GM12892 (cell line): ENCODE data around the gene SGCD.

Experiments
- POLR2A ChIP-seq: IDR thresholded peaks from 2 replicates; pipeline ENCODE4 v1.6.1; 2011; ENCODE audit warnings: low read depth, low read length, control low read depth
- POLR2AphosphoS5 ChIP-seq: IDR thresholded peaks from 2 replicates; pipeline ENCODE4 v1.6.1; 2011; ENCODE audit warnings: low read depth, low read length, control low read depth
- TAF1 ChIP-seq: IDR thresholded peaks from 2 replicates; pipeline ENCODE4 v1.6.1; 2011; ENCODE audit warnings: low read depth, mild to moderate bottlenecking, control low read depth, low read length, borderline replicate concordance

GRCh38 chr5:156438076-156438475 is 111.1 kb downstream of the SGCD start:
- TF ChIP-seq POLR2AphosphoS5 (no peak), POLR2A (no peak), TAF1 (no peak)
